Activated T-cell treated with anti-CD3 and anti-CD28 coated beads, Interleukin-2, amount 50 U/mL, for 4 hours (primary cell): ENCODE data around the gene DLGAP1. TPM values are rescaled to one million over a fixed set of nuclear protein-coding genes. Genes with fewer than 3 reads are reported as not detected.
"Not testable (repeated sequence)": the region's sequence is repeated elsewhere in the genome, so short reads cannot be mapped to it uniquely, and the experiment has no call there.

Experiments
- ATAC-seq, 2 donors: fragments of 200-7000 bp; cut with Tn5 transposase; one replicate each; pipeline ENCODE4 v1.10.0; 2021
- DNase-seq: peaks from one replicate; pipeline ENCODE4 v3.0.0-alpha.2; 2020
- H3K27me3 Mint-ChIP-seq: one replicate; pipeline ENCODE4 v1.8.0; 2021; ENCODE audit warnings: low read depth, mixed read lengths
- H3K36me3 Mint-ChIP-seq: one replicate; pipeline ENCODE4 v1.8.0; 2022; ENCODE audit warnings: mixed read lengths; ENCODE audit not compliant: insufficient read depth
- H3K4me1 Mint-ChIP-seq: one replicate; pipeline ENCODE4 v1.8.0; 2021; ENCODE audit warnings: low read depth, mixed read lengths
- H3K4me3 Mint-ChIP-seq: one replicate; pipeline ENCODE4 v1.8.0; 2021; ENCODE audit warnings: mild to moderate bottlenecking, moderate library complexity, mixed read lengths
- H3K9me3 Mint-ChIP-seq: one replicate; pipeline ENCODE4 v1.8.0; 2021; ENCODE audit warnings: mixed read lengths
- total RNA-seq, 3 donors: library from RNA; stranded (reverse); gene quantifications; one replicate each; pipeline ENCODE4 v1.2.1, GENCODE V29; 2021

DLGAP1 gene
- total RNA-seq, 3 donors from 2014 or later, result 0.16 TPM; not detected in 2

GRCh38 chr18:3658529-3658928, 796.6 kb downstream of the DLGAP1 start:
- H3K4me1 Mint-ChIP-seq, result peaks cover 8% of the 10 kb centered on the region
- DNase-seq, result no peak
- no peaks in the 10 kb centered on the region for H3K36me3 Mint-ChIP-seq
- ATAC-seq, result no peak
- H3K9me3 Mint-ChIP-seq, result no peaks in the 10 kb centered on the region
- no peak overlapping the region for H3K4me3 Mint-ChIP-seq
- no peaks in the 10 kb centered on the region for H3K27me3 Mint-ChIP-seq

GRCh38 chr18:3655254-3656050, 799.7 kb downstream of the DLGAP1 start:
- Mint-ChIP-seq H3K4me1 (peaks cover 17% of the 10 kb centered on the region), H3K9me3 (no peaks in the 10 kb centered on the region), H3K27me3 (no peaks in the 10 kb centered on the region), H3K4me3 (no peak overlapping the region), H3K36me3 (no peaks in the 10 kb centered on the region)
- ATAC-seq (no peak), DNase-seq (no peak)

- Mint-ChIP-seq H3K4me1 (peaks cover 17% of the 10 kb centered on the region), H3K27me3 (no peaks in the 10 kb centered on the region), H3K36me3 (no peaks in the 10 kb centered on the region), H3K9me3 (no peaks in the 10 kb centered on the region), H3K4me3 (no peak overlapping the region)
- ATAC-seq (no peak), DNase-seq (no peak)
These were observed 800.5 kb downstream of the DLGAP1 start for GRCh38 chr18:3654442-3655253.

- H3K9me3 Mint-ChIP-seq, result no peaks in the 10 kb centered on the region
- ATAC-seq (no peak), DNase-seq (no peak)
- no peaks in the 10 kb centered on the region for H3K36me3 Mint-ChIP-seq
- H3K4me3 Mint-ChIP-seq, result no peak overlapping the region
- peaks cover 17% of the 10 kb centered on the region for H3K4me1 Mint-ChIP-seq
- H3K27me3 Mint-ChIP-seq, result no peaks in the 10 kb centered on the region
These were observed 801.2 kb downstream of the DLGAP1 start for GRCh38 chr18:3653851-3654441.

GRCh38 chr18:3653263-3653850, 801.8 kb downstream of the DLGAP1 start:
- H3K4me1 Mint-ChIP-seq, result peaks cover 17% of the 10 kb centered on the region
- DNase-seq, result no peak
- H3K9me3 Mint-ChIP-seq, result no peaks in the 10 kb centered on the region
- H3K36me3 Mint-ChIP-seq, result no peaks in the 10 kb centered on the region
- peak overlapping the region; percentile 53 for H3K4me3 Mint-ChIP-seq
- no peaks in the 10 kb centered on the region for H3K27me3 Mint-ChIP-seq
- ATAC-seq, result no peak

- DNase-seq (peak; percentile 60), ATAC-seq (peak; percentile 91 to 92)
- Mint-ChIP-seq H3K36me3 (no peaks in the 10 kb centered on the region), H3K4me1 (peaks cover 17% of the 10 kb centered on the region), H3K4me3 (peak overlapping the region; percentile 53), H3K27me3 (no peaks in the 10 kb centered on the region), H3K9me3 (no peaks in the 10 kb centered on the region)
These were observed 802.5 kb downstream of the DLGAP1 start for GRCh38 chr18:3652380-3653262.

- no peaks in the 10 kb centered on the region for H3K27me3 Mint-ChIP-seq
- DNase-seq (no peak), ATAC-seq (no peak)
- peaks cover 17% of the 10 kb centered on the region for H3K4me1 Mint-ChIP-seq
- H3K4me3 Mint-ChIP-seq, result no peak overlapping the region
- no peaks in the 10 kb centered on the region for H3K36me3 Mint-ChIP-seq
- no peaks in the 10 kb centered on the region for H3K9me3 Mint-ChIP-seq
These were observed 803.8 kb downstream of the DLGAP1 start for GRCh38 chr18:3651266-3651665.

GRCh38 chr18:3650521-3651042, 804.5 kb downstream of the DLGAP1 start:
- not testable (repeated sequence) for H3K4me3 Mint-ChIP-seq, H3K9me3 Mint-ChIP-seq, DNase-seq, H3K27me3 Mint-ChIP-seq, H3K36me3 Mint-ChIP-seq, ATAC-seq
- H3K4me1 Mint-ChIP-seq, result peaks cover 18% of the 10 kb centered on the region

GRCh38 chr18:3649633-3650426, 805.3 kb downstream of the DLGAP1 start:
- peaks cover 15% of the 10 kb centered on the region for H3K4me1 Mint-ChIP-seq

GRCh38 chr18:3649135-3649632, 805.9 kb downstream of the DLGAP1 start:
- ATAC-seq (no peak), DNase-seq (no peak)
- Mint-ChIP-seq H3K4me1 (peaks cover 14% of the 10 kb centered on the region), H3K36me3 (no peaks in the 10 kb centered on the region), H3K27me3 (no peaks in the 10 kb centered on the region), H3K4me3 (no peak overlapping the region), H3K9me3 (no peaks in the 10 kb centered on the region)

More at GRCh38 chr18:3649633-3650426, 805.3 kb downstream of the DLGAP1 start:
- Mint-ChIP-seq H3K9me3 (no peaks in the 10 kb centered on the region), H3K27me3 (no peaks in the 10 kb centered on the region), H3K4me3 (no peak overlapping the region), H3K36me3 (no peaks in the 10 kb centered on the region)
- ATAC-seq, result no peak
- no peak for DNase-seq

GRCh38 chr18:3648641-3649040, 806.5 kb downstream of the DLGAP1 start:
- H3K9me3 Mint-ChIP-seq, result no peaks in the 10 kb centered on the region
- no peaks in the 10 kb centered on the region for H3K36me3 Mint-ChIP-seq
- ATAC-seq, result no peak
- no peak overlapping the region for H3K4me3 Mint-ChIP-seq
- no peak for DNase-seq
- H3K4me1 Mint-ChIP-seq, result peaks cover 20% of the 10 kb centered on the region
- no peaks in the 10 kb centered on the region for H3K27me3 Mint-ChIP-seq

- no peaks in the 10 kb centered on the region for H3K9me3 Mint-ChIP-seq
- no peak overlapping the region for H3K4me3 Mint-ChIP-seq
- ATAC-seq (no peak), DNase-seq (no peak)
- H3K4me1 Mint-ChIP-seq, result peaks cover 21% of the 10 kb centered on the region
- H3K27me3 Mint-ChIP-seq, result no peaks in the 10 kb centered on the region
- H3K36me3 Mint-ChIP-seq, result no peaks in the 10 kb centered on the region
These were observed 806.9 kb downstream of the DLGAP1 start for GRCh38 chr18:3648200-3648599.

- no peak overlapping the region for H3K4me3 Mint-ChIP-seq
- ATAC-seq, result no peak
- no peaks in the 10 kb centered on the region for H3K36me3 Mint-ChIP-seq
- H3K27me3 Mint-ChIP-seq, result no peaks in the 10 kb centered on the region
- H3K9me3 Mint-ChIP-seq, result no peaks in the 10 kb centered on the region
- no peak for DNase-seq
- H3K4me1 Mint-ChIP-seq, result peaks cover 19% of the 10 kb centered on the region
These were observed 807.5 kb downstream of the DLGAP1 start for GRCh38 chr18:3647636-3648035.
